B cell (primary cell): ENCODE data around the gene PIK3R4. TPM values are rescaled to one million over a fixed set of nuclear protein-coding genes. Genes with fewer than 3 reads are reported as not detected.

Source experiments
- ATAC-seq: fragments of 200-7000 bp; cut with Tn5 transposase; one replicate; pipeline ENCODE4 v1.10.0; 2021; ENCODE audit warnings: low read depth, mild to moderate bottlenecking, moderate number of reproducible peaks, moderate library complexity
- CTCF ChIA-PET: fragments of 350-600 bp; sonication (Branson Sonifier 250); formaldehyde crosslinking; loops from one replicate; lab custom pipeline; 2021; ENCODE audit warnings: antibody characterized with exemption, inconsistent platforms; lab: Charles Lee
- POLR2A ChIA-PET: fragments of 350-600 bp; sonication (Branson Sonifier 250); formaldehyde crosslinking; loops from one replicate; lab custom pipeline; 2021; ENCODE audit warnings: antibody characterized with exemption; lab: Charles Lee
- DNase-seq: peaks from one replicate; pipeline ENCODE4 v3.0.0; 2013
- H2AFZ ChIP-seq: 2 replicates; pipeline ENCODE4 v1.6.1; 2012; ENCODE audit warnings: mild to moderate bottlenecking, low read depth, low read length; ENCODE audit not compliant: insufficient read depth, poor library complexity, severe bottlenecking
- H3K27ac ChIP-seq, 2 donors: 1 replicate in 1 of 2; 2 replicates in 1 of 2; pipeline ENCODE4 v1.5.1; 2012 to 2013; ENCODE audit warnings: low read length in 2 of 2, mild to moderate bottlenecking in 2 of 2, moderate library complexity in 1 of 2
- H3K27me3 ChIP-seq, 4 experiments: fragments of 200-600 bp in 1 of 4; sonication (generic) in 1 of 4; replicated peaks in 1 of 4; 1 replicate in 2 of 4; 2 replicates in 2 of 4; pipeline versions ENCODE4 v1.6.1 to v1.7.0; 2013 to 2016; ENCODE audit warnings: low read length in 3 of 4, mild to moderate bottlenecking in 2 of 4, mixed read lengths in 1 of 4, moderate library complexity in 1 of 4; ENCODE audit not compliant: insufficient read depth in 4 of 4, control insufficient read depth in 3 of 4; ENCODE audit errors: control extremely low read depth in 1 of 4
- H3K36me3 ChIP-seq, 2 experiments: replicated peaks in 1 of 2; 1 replicate in 1 of 2; 2 replicates in 1 of 2; pipeline versions ENCODE4 v1.6.1 to v1.7.1; 2013; ENCODE audit warnings: low read length in 1 of 2; ENCODE audit not compliant: insufficient read depth in 2 of 2, control insufficient read depth in 1 of 2; ENCODE audit errors: control extremely low read depth in 1 of 2, extremely low read depth in 1 of 2
- H3K4me1 ChIP-seq, 2 donors: fragments of 200-600 bp in 1 of 2; sonication (generic) in 1 of 2; 1 replicate in 1 of 2; 2 replicates in 1 of 2; pipeline versions ENCODE4 v1.5.1 to v1.6.1; 2013 to 2017; ENCODE audit warnings: low read length in 2 of 2; ENCODE audit not compliant: control insufficient read depth in 2 of 2, insufficient read depth in 2 of 2
- H3K4me2 ChIP-seq: replicated peaks from 2 replicates; pipeline ENCODE3; 2012; ENCODE audit warnings: mild to moderate bottlenecking, low read depth, low read length; ENCODE audit not compliant: poor library complexity, severe bottlenecking
- H3K4me3 ChIP-seq, 5 experiments: fragments of 200-600 bp in 1 of 5; sonication (generic) in 1 of 5; 1 replicate in 3 of 5; 2 replicates in 2 of 5; pipeline versions ENCODE4 v1.5.1 to v1.7.0; 2011 to 2016; ENCODE audit warnings: low read length in 4 of 5, mild to moderate bottlenecking in 4 of 5, low read depth in 2 of 5, control low read depth in 1 of 5, moderate library complexity in 1 of 5; ENCODE audit not compliant: insufficient read depth in 1 of 5; ENCODE audit errors: control extremely low read depth in 1 of 5, extremely low read depth in 1 of 5
- H3K79me2 ChIP-seq: fragments of 200-600 bp; sonication (generic); one replicate; pipeline ENCODE4 v1.6.0; 2016; ENCODE audit warnings: low read length; ENCODE audit not compliant: control insufficient read depth, insufficient read depth
- H3K9ac ChIP-seq: fragments of 200-600 bp; sonication (generic); 2 replicates; pipeline ENCODE4 v1.6.1; 2017; ENCODE audit warnings: mild to moderate bottlenecking, low read length, moderate library complexity
- H3K9me3 ChIP-seq, 3 donors: one replicate each; pipeline versions ENCODE4 v1.6.1 to v1.7.1; 2013; ENCODE audit warnings: low read length in 2 of 3; ENCODE audit not compliant: control insufficient read depth in 2 of 3, insufficient read depth in 1 of 3; ENCODE audit errors: control extremely low read depth in 1 of 3
- H4K20me1 ChIP-seq: 2 replicates; pipeline ENCODE4 v1.6.0; 2012; ENCODE audit warnings: mild to moderate bottlenecking, low read length; ENCODE audit not compliant: insufficient read depth, control insufficient read depth, poor library complexity, severe bottlenecking
- H3K27ac Mint-ChIP-seq: one replicate; pipeline ENCODE4 v1.8.0; 2021; ENCODE audit warnings: mixed read lengths
- H3K27me3 Mint-ChIP-seq: one replicate; pipeline ENCODE4 v1.8.0; 2021; ENCODE audit warnings: mixed read lengths
- H3K4me1 Mint-ChIP-seq: one replicate; pipeline ENCODE4 v1.8.0; 2021; ENCODE audit warnings: mixed read lengths
- H3K4me3 Mint-ChIP-seq: one replicate; pipeline ENCODE4 v1.8.0; 2021; ENCODE audit warnings: mixed read lengths
- H3K9me3 Mint-ChIP-seq: one replicate; pipeline ENCODE4 v1.8.0; 2022; ENCODE audit warnings: mixed read lengths; ENCODE audit not compliant: insufficient read depth
- EZH2 ChIP-seq: IDR thresholded peaks from 2 replicates; pipeline ENCODE4 v1.6.1; 2012; ENCODE audit warnings: borderline replicate concordance, low read depth, mild to moderate bottlenecking, moderate library complexity, low read length; ENCODE audit not compliant: insufficient read depth, poor library complexity, severe bottlenecking
- WGBS: methylation state at CpG from one replicate; pipeline ENCODE4 v1.1.5; 2013; ENCODE audit warnings: missing lambda C conversion rate; ENCODE audit not compliant: insufficient coverage; 5-methylcytosine and 5-hydroxymethylcytosine counted together
- intact Hi-C: fragments of 100-400 bp; cut with micrococcal nuclease; formaldehyde crosslinking; loops from one replicate; pipeline ENCODE4 v1.10.0; 2022
- polyA plus RNA-seq: library from polyadenylated mRNA; depleted of rRNA; stranded (reverse); fragments of >200 nt; gene quantifications from 2 replicates; pipeline ENCODE4 v1.2.3, GENCODE V29; 2012
- total RNA-seq, 2 donors: library from RNA; stranded (reverse); fragments of 120-200 nt in 1 of 2; gene quantifications; 1 replicate in 1 of 2; 2 replicates in 1 of 2; pipeline versions ENCODE4 v1.2.3 to v1.2.4, GENCODE V29; 2013 to 2022
- TF ChIP-seq, protein P1 (sequence below): fragments of 200-600 bp; IDR thresholded peaks from one replicate; pipeline ENCODE4 v1.8.0; 2022; ENCODE audit warnings: antibody characterized with exemption, mild to moderate bottlenecking

Gene PIK3R4
- total and polyA plus RNA-seq, 2 donors (not counting 1 experiment from before 2014, with no cell fraction given) = 23.9 to 27.1 TPM

DNA sequence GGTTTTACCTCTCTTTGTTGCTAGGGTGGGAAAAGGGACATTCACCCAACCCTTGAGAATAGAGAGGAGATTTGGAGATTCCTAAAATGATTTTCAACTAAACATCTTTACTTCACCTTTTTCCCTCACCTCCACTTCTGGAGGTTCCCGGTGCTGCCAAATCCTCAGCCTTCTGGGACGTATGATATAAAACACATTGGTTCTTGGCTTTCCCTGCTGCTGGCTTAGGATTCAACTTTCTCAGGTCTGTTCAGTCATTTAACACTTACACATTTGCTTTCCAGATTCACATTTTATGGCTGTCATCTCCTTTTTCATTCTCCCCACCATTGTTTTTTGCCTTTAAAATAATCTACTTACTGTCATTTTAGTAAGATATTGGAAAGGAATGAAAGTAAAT lies 106.6 kb downstream of the PIK3R4 start:
- H3K4me1 Mint-ChIP-seq = no peaks in the 10 kb centered on the region
- H3K27me3 ChIP-seq = peaks cover 0 to 6% (median 0%) of the 10 kb centered on the region in 4 experiments
- WGBS = 100% methylated on average over 2 of the region's 2 CpGs
- H3K27ac ChIP-seq = no peak overlapping the region
- CTCF ChIA-PET = no interaction called here
- POLR2A ChIA-PET = no interaction called here
- no peak overlapping the region for H3K27ac Mint-ChIP-seq
- no peaks in the 10 kb centered on the region for H4K20me1 ChIP-seq
- no peak overlapping the region for H3K4me3 Mint-ChIP-seq
- no peak overlapping the region for H3K9ac ChIP-seq
- no peak for TF ChIP-seq EZH2
- TF ChIP-seq, protein P1, sequence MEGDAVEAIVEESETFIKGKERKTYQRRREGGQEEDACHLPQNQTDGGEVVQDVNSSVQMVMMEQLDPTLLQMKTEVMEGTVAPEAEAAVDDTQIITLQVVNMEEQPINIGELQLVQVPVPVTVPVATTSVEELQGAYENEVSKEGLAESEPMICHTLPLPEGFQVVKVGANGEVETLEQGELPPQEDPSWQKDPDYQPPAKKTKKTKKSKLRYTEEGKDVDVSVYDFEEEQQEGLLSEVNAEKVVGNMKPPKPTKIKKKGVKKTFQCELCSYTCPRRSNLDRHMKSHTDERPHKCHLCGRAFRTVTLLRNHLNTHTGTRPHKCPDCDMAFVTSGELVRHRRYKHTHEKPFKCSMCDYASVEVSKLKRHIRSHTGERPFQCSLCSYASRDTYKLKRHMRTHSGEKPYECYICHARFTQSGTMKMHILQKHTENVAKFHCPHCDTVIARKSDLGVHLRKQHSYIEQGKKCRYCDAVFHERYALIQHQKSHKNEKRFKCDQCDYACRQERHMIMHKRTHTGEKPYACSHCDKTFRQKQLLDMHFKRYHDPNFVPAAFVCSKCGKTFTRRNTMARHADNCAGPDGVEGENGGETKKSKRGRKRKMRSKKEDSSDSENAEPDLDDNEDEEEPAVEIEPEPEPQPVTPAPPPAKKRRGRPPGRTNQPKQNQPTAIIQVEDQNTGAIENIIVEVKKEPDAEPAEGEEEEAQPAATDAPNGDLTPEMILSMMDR = no peak
- no peaks in the 10 kb centered on the region for H3K4me1 ChIP-seq
- H3K9me3 Mint-ChIP-seq = peaks cover 4% of the 10 kb centered on the region
- H3K9me3 ChIP-seq = no peaks in the 10 kb centered on the region
- no peak overlapping the region for H2AFZ ChIP-seq
- H3K4me2 ChIP-seq = no peak overlapping the region
- peaks cover 6% of the 10 kb centered on the region for H3K27me3 Mint-ChIP-seq
- no peak overlapping the region for H3K4me3 ChIP-seq
- no peaks in the 10 kb centered on the region for H3K36me3 ChIP-seq
- no peaks in the 10 kb centered on the region for H3K79me2 ChIP-seq
- intact Hi-C loops = no loop called here
- DNase-seq = no peak
- ATAC-seq = no peak

DNA sequence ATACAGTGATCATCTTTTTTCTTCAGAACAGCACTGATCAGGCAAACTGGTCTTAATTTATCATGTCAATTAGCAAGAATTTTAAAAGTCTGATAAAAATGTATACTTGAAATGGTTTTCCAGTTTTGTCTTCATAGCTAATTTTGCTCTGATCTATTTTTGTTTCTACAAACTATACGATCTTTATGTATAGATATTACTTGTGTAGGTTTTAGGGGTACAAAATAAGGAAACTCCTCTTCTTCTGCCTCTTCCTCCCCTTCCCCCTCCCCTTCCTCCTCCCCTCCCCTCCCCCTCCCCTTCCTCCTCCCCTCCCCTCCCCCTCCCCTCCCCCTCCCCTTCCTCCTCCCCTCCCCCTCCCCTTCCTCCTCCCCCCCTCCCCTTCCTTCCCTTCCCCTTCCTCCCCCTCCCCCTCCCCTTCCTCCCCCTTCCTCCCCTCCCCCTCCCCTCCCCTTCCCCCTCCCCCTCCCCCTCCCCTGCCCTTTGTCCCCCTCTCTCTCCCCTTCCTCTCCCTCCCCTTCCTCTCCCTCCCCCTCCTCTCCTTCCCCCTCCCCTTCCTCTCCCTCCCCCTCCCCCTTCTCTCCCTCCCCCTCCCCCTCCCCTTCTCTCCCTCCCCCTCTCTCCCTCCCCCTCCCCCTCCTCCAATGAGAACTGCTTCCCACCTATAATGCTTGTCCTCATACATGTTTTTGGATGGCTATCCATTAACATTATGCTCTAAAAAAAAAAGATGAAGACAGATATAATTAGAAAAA lies 110.0 kb downstream of the PIK3R4 start:
- H3K4me3 ChIP-seq = no peak overlapping the region
- H4K20me1 ChIP-seq = no peaks in the 10 kb centered on the region
- Mint-ChIP-seq H3K27ac (no peak overlapping the region), H3K4me3 (no peak overlapping the region), H3K9me3 (peaks cover 4% of the 10 kb centered on the region), H3K4me1 (no peaks in the 10 kb centered on the region), H3K27me3 (peaks cover 6% of the 10 kb centered on the region)
- WGBS = no CpG with 5 or more reads among the region's 1 CpG
- no peak overlapping the region for H2AFZ ChIP-seq
- ATAC-seq = no peak
- H3K27me3 ChIP-seq = no peaks in the 10 kb centered on the region
- DNase-seq = no peak
- TF ChIP-seq, protein P1 = no peak
- no peak for TF ChIP-seq EZH2
- ChIA-PET POLR2A (no interaction called here), CTCF (no interaction called here)
- no peak overlapping the region for H3K9ac ChIP-seq
- H3K4me2 ChIP-seq = no peak overlapping the region
- intact Hi-C loops = no loop called here
- no peaks in the 10 kb centered on the region for H3K9me3 ChIP-seq
- no peaks in the 10 kb centered on the region for H3K36me3 ChIP-seq
- H3K27ac ChIP-seq = no peak overlapping the region
- no peaks in the 10 kb centered on the region for H3K4me1 ChIP-seq
- no peaks in the 10 kb centered on the region for H3K79me2 ChIP-seq
